Measurements from ENCODE around the gene RPL23.

DNA sequence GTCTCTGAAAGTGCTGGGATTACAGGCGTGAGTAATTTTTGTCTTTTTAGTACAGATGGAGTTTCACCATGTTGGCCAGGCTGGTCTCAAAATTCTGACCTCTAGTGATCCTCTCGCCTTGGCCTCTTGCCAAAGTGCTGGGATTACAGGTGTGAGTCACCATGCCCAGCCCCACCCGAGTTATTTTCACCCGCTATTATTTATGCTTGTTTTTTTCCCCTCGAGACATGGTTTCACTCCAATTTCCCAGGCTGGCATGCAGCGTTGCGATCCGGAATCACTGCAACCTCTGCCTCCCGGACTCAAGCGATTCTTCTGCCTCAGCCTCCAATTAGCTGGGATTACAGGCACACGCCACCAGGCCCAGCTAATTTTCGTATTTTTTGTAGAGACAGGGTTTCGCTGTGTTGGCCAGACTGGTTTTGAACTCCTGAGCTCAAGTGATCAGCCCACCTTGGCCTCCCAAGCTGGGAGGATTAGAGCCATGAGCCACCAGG lies 9.2 kb downstream of the RPL23 start:
- TF ChIP-seq, protein P1, sequence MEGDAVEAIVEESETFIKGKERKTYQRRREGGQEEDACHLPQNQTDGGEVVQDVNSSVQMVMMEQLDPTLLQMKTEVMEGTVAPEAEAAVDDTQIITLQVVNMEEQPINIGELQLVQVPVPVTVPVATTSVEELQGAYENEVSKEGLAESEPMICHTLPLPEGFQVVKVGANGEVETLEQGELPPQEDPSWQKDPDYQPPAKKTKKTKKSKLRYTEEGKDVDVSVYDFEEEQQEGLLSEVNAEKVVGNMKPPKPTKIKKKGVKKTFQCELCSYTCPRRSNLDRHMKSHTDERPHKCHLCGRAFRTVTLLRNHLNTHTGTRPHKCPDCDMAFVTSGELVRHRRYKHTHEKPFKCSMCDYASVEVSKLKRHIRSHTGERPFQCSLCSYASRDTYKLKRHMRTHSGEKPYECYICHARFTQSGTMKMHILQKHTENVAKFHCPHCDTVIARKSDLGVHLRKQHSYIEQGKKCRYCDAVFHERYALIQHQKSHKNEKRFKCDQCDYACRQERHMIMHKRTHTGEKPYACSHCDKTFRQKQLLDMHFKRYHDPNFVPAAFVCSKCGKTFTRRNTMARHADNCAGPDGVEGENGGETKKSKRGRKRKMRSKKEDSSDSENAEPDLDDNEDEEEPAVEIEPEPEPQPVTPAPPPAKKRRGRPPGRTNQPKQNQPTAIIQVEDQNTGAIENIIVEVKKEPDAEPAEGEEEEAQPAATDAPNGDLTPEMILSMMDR (IDR thresholded peaks at IDR 0.05): no peak
- TF ChIP-seq POLR2A (IDR thresholded peaks at IDR 0.05): no peak

Measured in vagina (tissue), 2 donors.